Osteoblast (primary cell): ENCODE data around the gene SCN2A. TPM values are rescaled to one million over a fixed set of nuclear protein-coding genes. Genes with fewer than 3 reads are reported as not detected.
"Not testable (repeated sequence)": the region's sequence is repeated elsewhere in the genome, so short reads cannot be mapped to it uniquely, and the experiment has no call there.

Experiments used
- DNase-seq: peaks from one replicate; pipeline ENCODE4 v3.0.0; 2011; ENCODE audit warnings: low spot score, mixed read lengths; ENCODE audit not compliant: insufficient read length; ENCODE audit errors: missing footprints
- H2AFZ ChIP-seq: 2 replicates; pipeline ENCODE4 v1.6.0; 2011; ENCODE audit warnings: mild to moderate bottlenecking, low read length
- H3K27ac ChIP-seq: 2 replicates; pipeline ENCODE4 v1.5.1; 2011; ENCODE audit warnings: mild to moderate bottlenecking, low read depth, low read length, moderate library complexity
- H3K27me3 ChIP-seq: 2 replicates; pipeline ENCODE4 v1.6.0; 2012; ENCODE audit warnings: mild to moderate bottlenecking, control low read depth, inconsistent platforms, low read length, moderate library complexity; ENCODE audit not compliant: insufficient read depth
- H3K36me3 ChIP-seq: 2 replicates; pipeline ENCODE4 v1.5.1; 2011; ENCODE audit warnings: mild to moderate bottlenecking, low read length, control low read depth, moderate library complexity; ENCODE audit not compliant: insufficient read depth
- H3K4me1 ChIP-seq: 2 replicates; pipeline ENCODE4 v1.5.1; 2011; ENCODE audit warnings: mild to moderate bottlenecking, low read length, control low read depth, moderate library complexity; ENCODE audit not compliant: insufficient read depth
- H3K4me2 ChIP-seq: 2 replicates; pipeline ENCODE4 v1.6.0; 2011; ENCODE audit warnings: mild to moderate bottlenecking, low read length; ENCODE audit not compliant: insufficient read depth
- H3K4me3 ChIP-seq: fragments of 200-600 bp; sonication (generic); 3 replicates; pipeline ENCODE4 v1.5.1; 2012; ENCODE audit warnings: mild to moderate bottlenecking, low read length, inconsistent platforms; ENCODE audit not compliant: insufficient read depth
- H3K79me2 ChIP-seq: 2 replicates; pipeline ENCODE4 v1.6.0; 2012; ENCODE audit warnings: mild to moderate bottlenecking, low read length, control low read depth, inconsistent platforms; ENCODE audit not compliant: insufficient read depth
- H3K9me3 ChIP-seq: 2 replicates; pipeline ENCODE4 v1.5.1; 2011; ENCODE audit warnings: low read depth, low read length, control low read depth
- H4K20me1 ChIP-seq: 2 replicates; pipeline ENCODE4 v1.6.0; 2012; ENCODE audit warnings: mild to moderate bottlenecking, low read length, control low read depth; ENCODE audit not compliant: insufficient read depth
- CTCF ChIP-seq: IDR thresholded peaks from 2 replicates; pipeline ENCODE4 v1.5.1; 2011; ENCODE audit warnings: mild to moderate bottlenecking, low read depth, low read length, moderate library complexity; ENCODE audit errors: extremely low read depth
- total RNA-seq: library from RNA; depleted of rRNA; stranded (reverse); fragments of >200 nt; gene quantifications from 2 replicates; pipeline ENCODE4 v1.2.3, GENCODE V29; 2012

Gene SCN2A
- total RNA-seq, 1 donor, result 2.2 TPM

DNA sequence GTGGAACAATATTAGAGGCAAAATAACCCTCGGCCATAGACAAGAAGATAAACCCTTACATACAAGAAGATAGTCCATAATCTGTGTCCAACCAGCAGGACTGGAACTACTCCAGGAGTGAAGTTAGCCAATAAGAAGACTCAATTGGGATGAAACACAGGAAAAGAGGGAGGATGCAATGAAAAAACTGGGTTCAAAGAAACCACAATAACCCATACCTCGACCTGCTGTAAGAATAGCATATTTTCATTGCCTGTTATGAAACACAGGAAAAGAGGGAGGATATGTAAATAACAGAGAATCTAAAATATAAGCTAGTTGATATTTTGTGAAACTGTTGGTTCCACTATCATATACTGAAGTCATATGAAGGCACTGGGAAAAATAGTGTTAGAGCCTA lies 143.1 kb downstream of the SCN2A start:
- Histone ChIP-seq H3K79me2 (no peaks in the 10 kb centered on the region), H2AFZ (no peak overlapping the region), H3K4me3 (no peak overlapping the region), H3K4me2 (no peak overlapping the region), H3K36me3 (no peaks in the 10 kb centered on the region), H4K20me1 (no peaks in the 10 kb centered on the region), H3K9me3 (no peaks in the 10 kb centered on the region), H3K27me3 (peaks cover 3% of the 10 kb centered on the region), H3K27ac (no peak overlapping the region), H3K4me1 (no peaks in the 10 kb centered on the region)
- no peak for TF ChIP-seq CTCF
- DNase-seq, result no peak

DNA sequence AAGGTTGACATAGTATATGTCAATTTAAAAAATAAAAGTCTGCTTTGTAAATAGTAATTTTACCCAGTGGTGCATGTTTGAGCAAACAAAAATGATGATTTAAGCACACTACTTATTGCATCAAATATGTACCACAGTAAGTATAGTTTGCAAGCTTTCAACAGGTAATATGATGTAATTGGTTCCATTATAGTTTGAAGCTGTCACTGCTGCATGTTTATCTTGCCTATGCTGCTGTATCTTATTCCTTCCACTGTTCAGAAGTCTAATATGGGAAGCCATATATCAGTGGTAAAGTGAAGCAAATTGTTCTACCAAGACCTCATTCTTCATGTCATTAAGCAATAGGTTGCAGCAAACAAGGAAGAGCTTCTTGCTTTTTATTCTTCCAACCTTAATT lies 151.7 kb downstream of the SCN2A start:
- Histone ChIP-seq H3K9me3 (no peaks in the 10 kb centered on the region), H3K4me3 (no peak overlapping the region), H3K4me1 (no peaks in the 10 kb centered on the region), H3K27me3 (peaks cover 3% of the 10 kb centered on the region), H3K36me3 (no peaks in the 10 kb centered on the region), H3K79me2 (no peaks in the 10 kb centered on the region), H2AFZ (no peak overlapping the region), H3K4me2 (no peak overlapping the region), H3K27ac (no peak overlapping the region), H4K20me1 (no peaks in the 10 kb centered on the region)
- TF ChIP-seq CTCF, result no peak
- DNase-seq, result no peak

GRCh38 chr2:165391791-165392190 lies 152.6 kb downstream of the SCN2A start:
- H4K20me1 ChIP-seq, result no peaks in the 10 kb centered on the region
- H3K27ac ChIP-seq, result no peak overlapping the region
- H3K4me2 ChIP-seq, result no peak overlapping the region
- H2AFZ ChIP-seq, result no peak overlapping the region
- H3K9me3 ChIP-seq, result no peaks in the 10 kb centered on the region
- peaks cover 3% of the 10 kb centered on the region for H3K27me3 ChIP-seq
- no peaks in the 10 kb centered on the region for H3K36me3 ChIP-seq
- DNase-seq, result no peak
- H3K4me3 ChIP-seq, result no peak overlapping the region
- TF ChIP-seq CTCF, result no peak
- H3K4me1 ChIP-seq, result no peaks in the 10 kb centered on the region
- no peaks in the 10 kb centered on the region for H3K79me2 ChIP-seq

DNA sequence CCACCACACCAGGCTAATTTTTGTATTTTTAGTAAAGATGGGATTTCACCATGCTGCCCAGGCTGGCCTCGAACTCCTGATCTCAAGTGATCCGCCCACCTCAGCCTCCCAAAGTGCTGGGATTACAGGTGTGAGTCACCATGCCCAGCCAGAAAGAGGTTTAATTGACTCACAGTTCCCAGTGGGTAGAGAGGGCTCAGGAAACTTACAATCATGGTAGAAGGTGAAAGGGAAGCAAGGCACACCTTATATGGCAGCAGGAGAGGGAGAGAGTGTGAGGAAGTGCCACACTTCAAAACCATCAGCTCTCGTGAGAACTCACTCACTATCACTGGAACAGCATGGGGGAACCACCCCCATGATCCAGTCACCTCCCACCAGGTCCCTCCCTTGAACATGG lies 159.4 kb downstream of the SCN2A start:
- not testable (repeated sequence) for H3K4me3 ChIP-seq, H3K27ac ChIP-seq, H3K79me2 ChIP-seq, H3K27me3 ChIP-seq, H3K36me3 ChIP-seq, H3K9me3 ChIP-seq, DNase-seq, H4K20me1 ChIP-seq, H2AFZ ChIP-seq, H3K4me1 ChIP-seq, H3K4me2 ChIP-seq
